Mucosa of descending colon (tissue), 3 donors: ENCODE results near the gene RTN4RL2. TPM values are rescaled to one million over a fixed set of nuclear protein-coding genes. Genes with fewer than 3 reads are reported as not detected.

Source experiments
- ATAC-seq: fragments of 200-7000 bp; cut with Tn5 transposase; one replicate; pipeline ENCODE4 v1.9.1; 2020; ENCODE audit warnings: mild to moderate bottlenecking, moderate library complexity
- DNase-seq, 3 donors: peaks; one replicate each; pipeline ENCODE4 v3.0.0-alpha.2; 2020
- H3K36me3 ChIP-seq: fragments of 200-600 bp; one replicate; pipeline ENCODE4 v1.8.0; 2021; ENCODE audit warnings: low read depth, mild to moderate bottlenecking
- H3K4me1 ChIP-seq: fragments of 200-600 bp; one replicate; pipeline ENCODE4 v1.8.0; 2021; ENCODE audit warnings: low read depth, mild to moderate bottlenecking
- H3K4me3 ChIP-seq: fragments of 200-600 bp; one replicate; pipeline ENCODE4 v1.8.0; 2021; ENCODE audit warnings: mild to moderate bottlenecking
- H3K9me3 ChIP-seq: fragments of 200-600 bp; one replicate; pipeline ENCODE4 v1.8.0; 2021; ENCODE audit warnings: mild to moderate bottlenecking
- CTCF ChIP-seq: fragments of 200-600 bp; IDR thresholded peaks from one replicate; pipeline ENCODE4 v1.8.0; 2022; ENCODE audit warnings: antibody characterized with exemption, mild to moderate bottlenecking
- intact Hi-C, 2 donors: fragments of 100-400 bp; cut with DNase I in 1 of 2; cut with micrococcal nuclease in 1 of 2; formaldehyde crosslinking; loops; one replicate each; pipeline versions ENCODE4 v1.11.0 to v1.11.1; 2022; cut with DNase I, micrococcal nuclease
- total RNA-seq, 3 donors: library from RNA; stranded (reverse); fragmentation: NEBNext Ultra II Directional in 2 of 3; extraction: Animal tissue kit (Norgen Biotek cat#: 25700) in 2 of 3; gene quantifications; one replicate each; pipeline versions ENCODE4 v1.2.1 to v1.2.4, GENCODE V29; 2021 to 2023
- donor health status: DM: no; HTN: no; CAD: no; lungs with moderate emphysema.
- donor health status: DM: no; HTN: no; CAD: no.
- donor health status: DM: no; HTN: yes; CAD: no.

RTN4RL2 gene
- total RNA-seq, 3 donors from 2014 or later: 0.38 to 0.73 (median 0.48) TPM

- H3K4me3 ChIP-seq: no peak overlapping the region
- H3K4me1 ChIP-seq: no peaks in the 10 kb centered on the region
- ATAC-seq (no peak), DNase-seq (no peak)
- intact Hi-C loops: no loop called here
- no peaks in the 10 kb centered on the region for H3K9me3 ChIP-seq
- no peak for TF ChIP-seq CTCF
- H3K36me3 ChIP-seq: no peaks in the 10 kb centered on the region
Observed at GRCh38 chr11:57418131-57418530, 42.2 kb upstream of the RTN4RL2 start.

GRCh38 chr11:57419146-57419545 is 41.2 kb upstream of the RTN4RL2 start:
- H3K4me3 ChIP-seq: no peak overlapping the region
- no peak for TF ChIP-seq CTCF
- DNase-seq: no peak
- ATAC-seq: no peak
- intact Hi-C loops: no loop called here
- no peaks in the 10 kb centered on the region for H3K4me1 ChIP-seq
- H3K9me3 ChIP-seq: no peaks in the 10 kb centered on the region
- H3K36me3 ChIP-seq: no peaks in the 10 kb centered on the region

GRCh38 chr11:57421066-57421465 is 39.3 kb upstream of the RTN4RL2 start:
- H3K4me1 ChIP-seq: peaks cover 9% of the 10 kb centered on the region
- intact Hi-C loops: no loop called here
- no peak for DNase-seq
- no peaks in the 10 kb centered on the region for H3K9me3 ChIP-seq
- no peak for TF ChIP-seq CTCF
- H3K4me3 ChIP-seq: no peak overlapping the region
- ATAC-seq: no peak
- H3K36me3 ChIP-seq: no peaks in the 10 kb centered on the region

GRCh38 chr11:57421805-57422204 is 38.5 kb upstream of the RTN4RL2 start:
- H3K4me1 ChIP-seq: peaks cover 14% of the 10 kb centered on the region
- TF ChIP-seq CTCF: no peak
- no peak for DNase-seq
- H3K36me3 ChIP-seq: no peaks in the 10 kb centered on the region
- H3K4me3 ChIP-seq: no peak overlapping the region
- no peaks in the 10 kb centered on the region for H3K9me3 ChIP-seq
- ATAC-seq: no peak
- intact Hi-C loops: no loop called here

- ATAC-seq (no peak), DNase-seq (no peak)
- TF ChIP-seq CTCF: no peak
- no peaks in the 10 kb centered on the region for H3K36me3 ChIP-seq
- H3K4me1 ChIP-seq: peaks cover 17% of the 10 kb centered on the region
- intact Hi-C loops: no loop called here
- H3K4me3 ChIP-seq: no peak overlapping the region
- no peaks in the 10 kb centered on the region for H3K9me3 ChIP-seq
Observed at GRCh38 chr11:57422669-57423068, 37.7 kb upstream of the RTN4RL2 start.

GRCh38 chr11:57424137-57424791 is 36.1 kb upstream of the RTN4RL2 start:
- Histone ChIP-seq H3K4me1 (peaks cover 17% of the 10 kb centered on the region), H3K4me3 (no peak overlapping the region), H3K9me3 (no peaks in the 10 kb centered on the region), H3K36me3 (no peaks in the 10 kb centered on the region)
- no peak for TF ChIP-seq CTCF
- intact Hi-C loops: no loop called here
- no peak for ATAC-seq
- DNase-seq: no peak
